Fibroblast of lung (primary cell): Measurements from ENCODE around the gene TLCD1.

Experiments
- EZH2 ChIP-seq: IDR thresholded peaks from 2 replicates; pipeline ENCODE4 v1.5.1; 2012; ENCODE audit warnings: low read length, control low read depth, mild to moderate bottlenecking; ENCODE audit errors: missing control alignments
- TF ChIP-seq, protein P1 (sequence below), 2 donors: IDR thresholded peaks in 1 of 2; conservative IDR thresholded peaks in 1 of 2; 1 replicate in 1 of 2; 2 replicates in 1 of 2; pipeline ENCODE4 v1.5.1; 2011 to 2012; ENCODE audit warnings: low read length in 2 of 2, control low read depth in 1 of 2, inconsistent platforms in 1 of 2, low read depth in 1 of 2, mild to moderate bottlenecking in 1 of 2

DNA sequence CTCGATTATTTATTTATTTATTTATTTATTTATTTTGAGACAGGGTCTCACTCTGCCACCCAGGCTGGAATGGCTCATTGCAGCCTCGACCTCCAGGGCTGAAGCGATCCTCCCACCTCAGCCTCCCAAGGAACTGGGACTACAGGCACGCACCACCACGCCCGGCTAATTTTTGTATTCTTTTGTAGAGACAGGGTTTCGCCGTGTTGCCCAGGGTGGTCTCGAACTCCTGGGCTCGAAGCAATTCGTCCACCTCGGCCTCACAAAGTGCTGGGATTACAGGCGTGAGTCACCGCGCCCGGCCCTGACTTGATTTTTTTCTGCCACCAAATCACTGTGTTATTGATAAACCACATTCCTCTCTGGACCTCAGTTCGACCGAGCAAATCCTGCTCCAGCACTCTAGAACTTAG is 7.0 kb downstream of the TLCD1 start:
- TF ChIP-seq, protein P1, sequence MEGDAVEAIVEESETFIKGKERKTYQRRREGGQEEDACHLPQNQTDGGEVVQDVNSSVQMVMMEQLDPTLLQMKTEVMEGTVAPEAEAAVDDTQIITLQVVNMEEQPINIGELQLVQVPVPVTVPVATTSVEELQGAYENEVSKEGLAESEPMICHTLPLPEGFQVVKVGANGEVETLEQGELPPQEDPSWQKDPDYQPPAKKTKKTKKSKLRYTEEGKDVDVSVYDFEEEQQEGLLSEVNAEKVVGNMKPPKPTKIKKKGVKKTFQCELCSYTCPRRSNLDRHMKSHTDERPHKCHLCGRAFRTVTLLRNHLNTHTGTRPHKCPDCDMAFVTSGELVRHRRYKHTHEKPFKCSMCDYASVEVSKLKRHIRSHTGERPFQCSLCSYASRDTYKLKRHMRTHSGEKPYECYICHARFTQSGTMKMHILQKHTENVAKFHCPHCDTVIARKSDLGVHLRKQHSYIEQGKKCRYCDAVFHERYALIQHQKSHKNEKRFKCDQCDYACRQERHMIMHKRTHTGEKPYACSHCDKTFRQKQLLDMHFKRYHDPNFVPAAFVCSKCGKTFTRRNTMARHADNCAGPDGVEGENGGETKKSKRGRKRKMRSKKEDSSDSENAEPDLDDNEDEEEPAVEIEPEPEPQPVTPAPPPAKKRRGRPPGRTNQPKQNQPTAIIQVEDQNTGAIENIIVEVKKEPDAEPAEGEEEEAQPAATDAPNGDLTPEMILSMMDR (conservative IDR thresholded peaks at IDR 0.05 in 1 of 2, IDR thresholded peaks at IDR 0.05 in 1 of 2; ENCODE audit: low read depth in 1 of 2, low read length in 2 of 2), result no peak
- no peak for TF ChIP-seq EZH2
